HCT116 (cell line): Measurements from ENCODE around the gene TUBB4B. TPM values are rescaled to one million over a fixed set of nuclear protein-coding genes. Genes with fewer than 3 reads are reported as not detected.

Experiments
- ATAC-seq: fragments of 200-7000 bp; cut with Tn5 transposase; 2 replicates; pipeline ENCODE4 v1.9.1; 2020; ENCODE audit warnings: mild to moderate bottlenecking, moderate library complexity
- BruUV-seq: library from RNA; stranded (reverse); fragments of 400-500 nt; replicated peaks from 2 replicates; lab custom pipeline; 2021; lab: Mats Ljungman, UMichigan
- CTCF ChIA-PET: fragments of 300-600 bp; sonication (Branson Sonifier 250); formaldehyde crosslinking; loops from one replicate; lab custom pipeline; 2021; ENCODE audit warnings: antibody characterized with exemption; lab: Charles Lee
- POLR2A ChIA-PET: fragments of 300-600, 350-600 bp; sonication (Branson Sonifier 250); formaldehyde crosslinking; loops from one replicate; lab custom pipeline; 2021; ENCODE audit warnings: antibody characterized with exemption; lab: Charles Lee
- RAD21 ChIA-PET, 2 experiments: fragments of 300-600 bp; sonication (Branson Sonifier 250); formaldehyde crosslinking; loops; one replicate each; lab custom pipeline; 2023; ENCODE audit warnings: low total read pairs in 2 of 2; ENCODE audit not compliant: uncharacterized antibody in 2 of 2, unreplicated experiment in 2 of 2, low non-redundant PET in 1 of 2; lab: Charles Lee
- DNase-seq: peaks from one replicate; pipeline ENCODE4 v3.0.0-alpha.2; 2010; ENCODE audit warnings: low read depth, low spot score
- H2AFZ ChIP-seq: fragments of 200-600 bp; shearing (Covaris generic), sonication (generic); 2 replicates; pipeline ENCODE4 v1.6.1; 2017; ENCODE audit warnings: low read depth, mixed run types, mixed read lengths, antibody characterized with exemption, low read length; ENCODE audit not compliant: poor library complexity, severe bottlenecking
- H3K27ac ChIP-seq: 2 replicates; pipeline ENCODE4 v1.5.1; 2012; ENCODE audit warnings: low read depth, low read length
- H3K27me3 ChIP-seq: fragments of 200-600 bp; sonication (generic); 2 replicates; pipeline ENCODE4 v1.6.1; 2016; ENCODE audit warnings: mixed run types, low read length, mixed read lengths; ENCODE audit not compliant: insufficient read depth
- H3K36me3 ChIP-seq, 2 experiments: fragments of 200-500 bp in 1 of 2; fragments of 200-600 bp in 1 of 2; sonication (Bioruptor generic) in 1 of 2; sonication (generic) in 1 of 2; 2 replicates each; pipeline versions ENCODE4 v1.5.1 to v1.6.1; 2014 to 2016; ENCODE audit warnings: low read length in 2 of 2, inconsistent platforms in 1 of 2, mixed read lengths in 1 of 2, mixed run types in 1 of 2; ENCODE audit not compliant: insufficient read depth in 2 of 2, control insufficient read depth in 1 of 2
- H3K4me1 ChIP-seq, 2 experiments: fragments of 200-600 bp in 1 of 2; sonication (generic) in 1 of 2; 2 replicates each; pipeline versions ENCODE4 v1.5.1 to v1.6.1; 2012 to 2017; ENCODE audit warnings: low read length in 2 of 2, inconsistent platforms in 1 of 2, mild to moderate bottlenecking in 1 of 2, mixed read lengths in 1 of 2, mixed run types in 1 of 2, moderate library complexity in 1 of 2; ENCODE audit not compliant: insufficient read depth in 2 of 2, control insufficient read depth in 1 of 2
- H3K4me2 ChIP-seq: fragments of 200-600 bp; sonication (generic); 2 replicates; pipeline ENCODE4 v1.6.1; 2017; ENCODE audit warnings: mixed run types, low read length, mixed read lengths
- H3K4me3 ChIP-seq, 2 experiments: fragments of 200-600 bp in 1 of 2; sonication (generic) in 1 of 2; replicated peaks in 1 of 2; 2 replicates each; pipeline ENCODE4 v1.5.1; 2011 to 2016; ENCODE audit warnings: low read length in 2 of 2, control low read depth in 1 of 2, low read depth in 1 of 2, mild to moderate bottlenecking in 1 of 2, mixed read lengths in 1 of 2, mixed run types in 1 of 2
- H3K79me2 ChIP-seq: fragments of 200-600 bp; sonication (generic); 2 replicates; pipeline ENCODE4 v1.6.1; 2017; ENCODE audit warnings: mild to moderate bottlenecking, mixed run types, low read length, moderate library complexity, mixed read lengths; ENCODE audit not compliant: insufficient read depth
- H3K9ac ChIP-seq: fragments of 200-600 bp; sonication (generic); 2 replicates; pipeline ENCODE4 v1.6.1; 2016; ENCODE audit warnings: low read length, mixed read lengths
- H3K9me2 ChIP-seq: fragments of 200-600 bp; sonication (generic), shearing (Covaris generic); 2 replicates; pipeline ENCODE4 v1.6.1; 2017; ENCODE audit warnings: mixed run types, mild to moderate bottlenecking, moderate library complexity; ENCODE audit not compliant: insufficient read depth
- H3K9me3 ChIP-seq, 2 experiments: fragments of 200-500 bp in 1 of 2; fragments of 200-600 bp in 1 of 2; sonication (Bioruptor generic) in 1 of 2; sonication (generic) in 1 of 2; 2 replicates each; pipeline ENCODE4 v1.6.1; 2014 to 2017; ENCODE audit warnings: low read length in 2 of 2, mixed read lengths in 2 of 2, inconsistent platforms in 1 of 2, low read depth in 1 of 2, mild to moderate bottlenecking in 1 of 2, mixed run types in 1 of 2, moderate library complexity in 1 of 2; ENCODE audit not compliant: control insufficient read depth in 1 of 2, insufficient read depth in 1 of 2
- H4K20me1 ChIP-seq: fragments of 200-600 bp; sonication (generic), shearing (Covaris generic); 2 replicates; pipeline ENCODE4 v1.6.1; 2017; ENCODE audit warnings: mixed run types, mild to moderate bottlenecking, moderate library complexity; ENCODE audit not compliant: insufficient read depth
- CBX3 ChIP-seq: IDR thresholded peaks from 2 replicates; pipeline ENCODE4 v1.6.1; 2012; ENCODE audit warnings: low read depth
- EZH2phosphoT487 ChIP-seq: fragments of 200-600 bp; IDR thresholded peaks from 2 replicates; pipeline ENCODE4 v1.6.1; 2018; ENCODE audit warnings: antibody characterized with exemption, borderline replicate concordance
- SP1 ChIP-seq: IDR thresholded peaks from 2 replicates; pipeline ENCODE4 v1.6.1; 2012; ENCODE audit warnings: low read depth
- TCF7L2 ChIP-seq: IDR thresholded peaks from 2 replicates; pipeline ENCODE4 v1.7.0; 2011; ENCODE audit warnings: borderline replicate concordance, inconsistent platforms; ENCODE audit not compliant: insufficient read depth, insufficient read length; ENCODE audit errors: extremely low read depth
- intact Hi-C: fragments of 100-400 bp; cut with micrococcal nuclease; formaldehyde crosslinking; loops from 2 replicates; pipeline ENCODE4 v1.10.0; 2022
- total RNA-seq: library from RNA; stranded (reverse); gene quantifications from one replicate; pipeline ENCODE4 v1.2.1, GENCODE V29; 2021; ENCODE audit not compliant: unreplicated experiment
- TF ChIP-seq, protein P1 (sequence below): IDR thresholded peaks from 2 replicates; pipeline ENCODE4 v1.6.1; 2012; ENCODE audit warnings: low read depth

Gene TUBB4B
- total RNA-seq, 1 experiment from 2014 or later = 502 TPM

DNA sequence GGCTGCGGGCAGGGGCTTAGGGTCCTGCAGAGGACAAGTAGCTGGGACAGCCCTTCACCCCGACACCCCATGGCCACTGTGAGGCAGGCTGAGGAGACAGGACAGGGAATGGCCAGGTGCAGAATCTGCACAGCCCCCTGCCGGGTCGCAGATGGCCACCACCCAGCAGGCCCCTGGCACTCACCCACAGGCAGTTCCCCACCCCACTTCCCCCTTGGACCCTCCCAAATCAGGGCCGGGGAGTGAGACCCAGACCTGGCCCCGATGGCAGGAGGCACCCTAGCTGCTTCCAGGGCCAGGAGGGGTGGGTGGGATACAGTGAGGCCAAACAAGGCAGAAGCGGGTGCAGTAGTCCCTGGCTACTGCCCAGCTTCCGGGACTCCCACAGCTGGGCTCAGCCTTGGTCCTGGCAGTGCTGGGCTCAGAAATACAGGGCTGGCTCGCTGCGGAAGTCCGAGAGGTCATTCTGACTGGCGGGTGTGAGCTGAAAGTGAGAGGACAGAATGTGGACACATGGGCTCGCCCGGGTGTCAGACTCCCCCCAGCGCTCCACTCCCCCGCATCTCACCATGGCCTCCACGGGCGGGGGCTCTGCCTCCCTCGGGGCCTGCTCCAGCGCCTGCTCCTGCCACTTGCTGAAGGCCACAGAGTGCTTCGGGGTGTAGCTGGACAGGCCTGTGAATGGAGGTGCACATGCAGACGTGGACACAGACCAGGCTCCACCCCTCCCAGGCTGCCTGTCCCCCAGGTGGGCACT is 49.2 kb upstream of the TUBB4B start:
- no peak overlapping the region for H3K9ac ChIP-seq
- H4K20me1 ChIP-seq = no peaks in the 10 kb centered on the region
- RAD21 ChIA-PET = no interaction called here
- H2AFZ ChIP-seq = no peak overlapping the region
- H3K4me1 ChIP-seq = peaks cover 31 to 48% of the 10 kb centered on the region in 2 experiments
- H3K4me2 ChIP-seq = no peak overlapping the region
- TF ChIP-seq, protein P1, sequence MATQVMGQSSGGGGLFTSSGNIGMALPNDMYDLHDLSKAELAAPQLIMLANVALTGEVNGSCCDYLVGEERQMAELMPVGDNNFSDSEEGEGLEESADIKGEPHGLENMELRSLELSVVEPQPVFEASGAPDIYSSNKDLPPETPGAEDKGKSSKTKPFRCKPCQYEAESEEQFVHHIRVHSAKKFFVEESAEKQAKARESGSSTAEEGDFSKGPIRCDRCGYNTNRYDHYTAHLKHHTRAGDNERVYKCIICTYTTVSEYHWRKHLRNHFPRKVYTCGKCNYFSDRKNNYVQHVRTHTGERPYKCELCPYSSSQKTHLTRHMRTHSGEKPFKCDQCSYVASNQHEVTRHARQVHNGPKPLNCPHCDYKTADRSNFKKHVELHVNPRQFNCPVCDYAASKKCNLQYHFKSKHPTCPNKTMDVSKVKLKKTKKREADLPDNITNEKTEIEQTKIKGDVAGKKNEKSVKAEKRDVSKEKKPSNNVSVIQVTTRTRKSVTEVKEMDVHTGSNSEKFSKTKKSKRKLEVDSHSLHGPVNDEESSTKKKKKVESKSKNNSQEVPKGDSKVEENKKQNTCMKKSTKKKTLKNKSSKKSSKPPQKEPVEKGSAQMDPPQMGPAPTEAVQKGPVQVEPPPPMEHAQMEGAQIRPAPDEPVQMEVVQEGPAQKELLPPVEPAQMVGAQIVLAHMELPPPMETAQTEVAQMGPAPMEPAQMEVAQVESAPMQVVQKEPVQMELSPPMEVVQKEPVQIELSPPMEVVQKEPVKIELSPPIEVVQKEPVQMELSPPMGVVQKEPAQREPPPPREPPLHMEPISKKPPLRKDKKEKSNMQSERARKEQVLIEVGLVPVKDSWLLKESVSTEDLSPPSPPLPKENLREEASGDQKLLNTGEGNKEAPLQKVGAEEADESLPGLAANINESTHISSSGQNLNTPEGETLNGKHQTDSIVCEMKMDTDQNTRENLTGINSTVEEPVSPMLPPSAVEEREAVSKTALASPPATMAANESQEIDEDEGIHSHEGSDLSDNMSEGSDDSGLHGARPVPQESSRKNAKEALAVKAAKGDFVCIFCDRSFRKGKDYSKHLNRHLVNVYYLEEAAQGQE = no peak
- no peak for TF ChIP-seq TCF7L2
- TF ChIP-seq, all 23 proteins: peak for 0
- no peak overlapping the region for H3K27ac ChIP-seq
- intact Hi-C loops = no loop called here
- peaks cover 0 to 12% of the 10 kb centered on the region in 2 experiments; a peak in 1 of 4 replicates for H3K36me3 ChIP-seq
- no peak for DNase-seq
- H3K79me2 ChIP-seq = peaks cover 44% of the 10 kb centered on the region
- H3K9me3 ChIP-seq = no peaks in the 10 kb centered on the region
- BruUV-seq = no TSS peak
- H3K4me3 ChIP-seq = no peak overlapping the region
- no peak for ATAC-seq
- ChIA-PET POLR2A (no interaction called here), CTCF (no interaction called here)
- no peaks in the 10 kb centered on the region for H3K9me2 ChIP-seq
- H3K27me3 ChIP-seq = no peaks in the 10 kb centered on the region

DNA sequence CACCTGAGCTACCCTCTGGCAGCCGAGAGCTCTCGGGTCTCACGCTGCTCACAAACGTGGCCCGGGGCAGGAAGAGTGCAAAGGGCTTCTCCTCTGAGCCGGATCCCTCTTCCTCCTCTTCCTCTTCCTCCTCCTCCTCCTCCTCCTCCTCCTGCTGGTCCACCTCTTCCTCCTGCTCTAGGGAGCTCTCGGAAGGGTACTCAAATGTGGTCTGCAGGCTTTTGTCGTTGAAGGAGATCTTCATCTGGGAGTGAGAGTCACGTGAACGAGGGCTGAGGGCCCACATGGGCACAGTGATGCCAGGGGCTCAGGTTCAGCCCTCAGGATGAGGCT is 48.7 kb upstream of the TUBB4B start:
- TF ChIP-seq CBX3 (no peak), TCF7L2 (no peak), SP1 (no peak), EZH2phosphoT487 (no peak)
- H3K4me1 ChIP-seq = peaks cover 26 to 42% of the 10 kb centered on the region in 2 experiments
- no peak overlapping the region for H3K4me2 ChIP-seq
- ChIA-PET POLR2A (no interaction called here), CTCF (no interaction called here), RAD21 (no interaction called here)
- no peak overlapping the region for H2AFZ ChIP-seq
- no peak overlapping the region for H3K9ac ChIP-seq
- DNase-seq (no peak), ATAC-seq (no peak)
- no peak overlapping the region for H3K27ac ChIP-seq
- no peak overlapping the region for H3K4me3 ChIP-seq
- H3K9me2 ChIP-seq = no peaks in the 10 kb centered on the region
- H3K9me3 ChIP-seq = no peaks in the 10 kb centered on the region
- intact Hi-C loops = no loop called here
- no TSS peak for BruUV-seq
- peaks cover 0 to 7% of the 10 kb centered on the region in 2 experiments; a peak in 1 of 4 replicates for H3K36me3 ChIP-seq
- peaks cover 39% of the 10 kb centered on the region for H3K79me2 ChIP-seq
- no peaks in the 10 kb centered on the region for H3K27me3 ChIP-seq
- H4K20me1 ChIP-seq = no peaks in the 10 kb centered on the region
